GM12878 (cell line): ENCODE data around the gene CLMP. TPM values are rescaled to one million over a fixed set of nuclear protein-coding genes. Genes with fewer than 3 reads are reported as not detected.

Experiments used
- ATAC-seq: fragments of 200-7000 bp; cut with Tn5 transposase; 3 replicates; pipeline ENCODE4 v1.9.1; 2020; ENCODE audit warnings: mild to moderate bottlenecking, moderate library complexity
- BruUV-seq: library from RNA; stranded (reverse); fragments of 400-500 nt; replicated peaks from 2 replicates; lab custom pipeline; 2021; lab: Mats Ljungman, UMichigan
- CTCF ChIA-PET: fragments of 300-600 bp; sonication (Branson Sonifier 250); formaldehyde crosslinking; extraction: SDS; loops from one replicate; lab custom pipeline; 2021; ENCODE audit warnings: inconsistent platforms; lab: Yijun Ruan, JAX
- POLR2A ChIA-PET: fragments of 350-600 bp; formaldehyde crosslinking; extraction: SDS; loops from one replicate; lab custom pipeline; 2021; ENCODE audit warnings: inconsistent platforms; lab: Charles Lee
- RAD21 ChIA-PET: fragments of 300-600 bp; sonication (Branson Sonifier 250); formaldehyde crosslinking; loops from one replicate; lab custom pipeline; 2023; ENCODE audit warnings: antibody characterized with exemption; ENCODE audit not compliant: unreplicated experiment; lab: Charles Lee
- SMC1A ChIA-PET: fragments of 300-600 bp; sonication (Branson Sonifier 250); formaldehyde crosslinking; loops from one replicate; lab custom pipeline; 2023; ENCODE audit not compliant: unreplicated experiment, uncharacterized antibody; lab: Charles Lee
- DNase-seq: peaks from one replicate; pipeline ENCODE4 v3.0.0-alpha.2; 2011; ENCODE audit warnings: low read depth, low spot score
- FAIRE-seq: peaks from 3 replicates; lab custom pipeline; 2011; peaks lifted over from hg19 to GRCh38; lab: Jason Lieb, UNC
- H2AFZ ChIP-seq: 2 replicates; pipeline ENCODE4 v1.6.0; 2011; ENCODE audit warnings: low read depth, low read length, control low read depth; ENCODE audit not compliant: control insufficient read depth
- H3K27ac ChIP-seq: 2 replicates; pipeline ENCODE4 v1.5.1; 2011; ENCODE audit warnings: control low read depth; ENCODE audit not compliant: control insufficient read depth, insufficient read depth
- H3K27me3 ChIP-seq, 2 experiments: replicated peaks in 1 of 2; 2 replicates each; pipeline versions ENCODE4 v1.6.0 to v1.6.1; 2011; ENCODE audit warnings: low read length in 1 of 2; ENCODE audit not compliant: control insufficient read depth in 2 of 2, insufficient read depth in 2 of 2
- H3K36me3 ChIP-seq, 2 experiments: 2 replicates each; pipeline ENCODE4 v1.5.1; 2011; ENCODE audit warnings: low read length in 1 of 2; ENCODE audit not compliant: control insufficient read depth in 2 of 2, insufficient read depth in 2 of 2
- H3K4me1 ChIP-seq: 2 replicates; pipeline ENCODE4 v1.6.1; 2011; ENCODE audit warnings: mild to moderate bottlenecking, low read length, moderate library complexity, mixed read lengths; ENCODE audit not compliant: control insufficient read depth, insufficient read depth
- H3K4me2 ChIP-seq: 2 replicates; pipeline ENCODE4 v1.6.0; 2011; ENCODE audit warnings: control low read depth; ENCODE audit not compliant: control insufficient read depth, insufficient read depth
- H3K4me3 ChIP-seq: fragments of 200-600 bp; sonication (generic); 2 replicates; pipeline ENCODE4 v1.5.1; 2016
- H3K79me2 ChIP-seq: 2 replicates; pipeline ENCODE4 v1.6.0; 2011; ENCODE audit warnings: low read length; ENCODE audit not compliant: control insufficient read depth, insufficient read depth
- H3K9ac ChIP-seq: 2 replicates; pipeline ENCODE4 v1.8.0; 2011; ENCODE audit warnings: low read length, control low read depth, mixed read lengths; ENCODE audit not compliant: control insufficient read depth, insufficient read depth
- H3K9me3 ChIP-seq: replicated peaks from 3 replicates; pipeline ENCODE4 v1.5.1; 2011; ENCODE audit warnings: mild to moderate bottlenecking, low read length; ENCODE audit not compliant: control insufficient read depth, insufficient read depth
- H4K20me1 ChIP-seq: 2 replicates; pipeline ENCODE4 v1.6.0; 2011; ENCODE audit not compliant: control insufficient read depth, insufficient read depth
- BHLHE40 ChIP-seq, 2 experiments: fragments of 450-650 bp in 1 of 2; IDR thresholded peaks; 2 replicates each; pipeline ENCODE4 v1.6.1; 2011 to 2017; ENCODE audit warnings: low read depth in 2 of 2, borderline replicate concordance in 1 of 2, improper control_type of control experiment in 1 of 2, low read length in 1 of 2, mild to moderate bottlenecking in 1 of 2
- FOS ChIP-seq: IDR thresholded peaks from 3 replicates; pipeline ENCODE4 v1.6.1; 2011; ENCODE audit warnings: borderline replicate concordance; ENCODE audit not compliant: insufficient read length; ENCODE audit errors: extremely low read depth
- HDAC2 ChIP-seq: fragments of 200-600 bp; sonication (generic); IDR thresholded peaks from 2 replicates; pipeline ENCODE4 v1.6.1; 2017
- IKZF1 ChIP-seq: fragments of 450-650 bp; conservative IDR thresholded peaks from 2 replicates; pipeline ENCODE4 v1.6.1; 2017; ENCODE audit warnings: antibody characterized with exemption, mild to moderate bottlenecking
- IRF4 ChIP-seq: IDR thresholded peaks from 2 replicates; pipeline ENCODE4 v1.6.1; 2011; ENCODE audit warnings: low read depth, low read length
- KAT2A ChIP-seq: conservative IDR thresholded peaks from 2 replicates; pipeline ENCODE4 v1.6.1; 2011; ENCODE audit warnings: low read depth, low read length; ENCODE audit not compliant: control insufficient read depth
- LARP7 ChIP-seq: fragments of 450-650 bp; IDR thresholded peaks from 2 replicates; pipeline ENCODE4 v1.6.1; 2017; ENCODE audit warnings: mild to moderate bottlenecking
- MLLT1 ChIP-seq: fragments of 450-650 bp; IDR thresholded peaks from 2 replicates; pipeline ENCODE4 v1.6.1; 2016; ENCODE audit warnings: mild to moderate bottlenecking
- MXI1 ChIP-seq: fragments of 150-350 bp; IDR thresholded peaks from 2 replicates; pipeline ENCODE4 v1.6.1; 2011; ENCODE audit warnings: low read depth, mild to moderate bottlenecking, inconsistent platforms, low read length, improper control_type of control experiment
- NR2C1 ChIP-seq: fragments of 450-650 bp; IDR thresholded peaks from 2 replicates; pipeline ENCODE4 v1.6.1; 2017; ENCODE audit warnings: antibody characterized with exemption, mild to moderate bottlenecking, moderate library complexity
- NR2F1 ChIP-seq: fragments of 450-650 bp; conservative IDR thresholded peaks from 2 replicates; pipeline ENCODE4 v1.6.1; 2017; ENCODE audit warnings: mild to moderate bottlenecking
- PBX3 ChIP-seq: IDR thresholded peaks from 2 replicates; pipeline ENCODE4 v1.6.1; 2011; ENCODE audit warnings: mild to moderate bottlenecking, low read depth, low read length, moderate library complexity; ENCODE audit not compliant: insufficient replicate concordance
- RCOR1 ChIP-seq: conservative IDR thresholded peaks from 2 replicates; pipeline ENCODE4 v1.6.1; 2012; ENCODE audit warnings: low read depth, low read length, improper control_type of control experiment
- RUNX3 ChIP-seq: IDR thresholded peaks from 2 replicates; pipeline ENCODE4 v1.6.1; 2012; ENCODE audit warnings: low read length, inconsistent platforms
- SMARCA5 ChIP-seq: fragments of 450-650 bp; IDR thresholded peaks from 2 replicates; pipeline ENCODE4 v1.6.1; 2017; ENCODE audit warnings: mild to moderate bottlenecking
- TCF3 ChIP-seq: IDR thresholded peaks from 2 replicates; pipeline ENCODE4 v1.6.1; 2012; ENCODE audit warnings: low read depth, mild to moderate bottlenecking, low read length, borderline replicate concordance; ENCODE audit not compliant: insufficient read depth
- ZNF274 ChIP-seq: IDR thresholded peaks from one replicate; pipeline ENCODE4 v1.8.0; 2011; ENCODE audit not compliant: insufficient read length, insufficient read depth
- WGBS: methylation state at CpG from one replicate; pipeline ENCODE4 v1.1.6; 2016; ENCODE audit warnings: low lambda C conversion rate; ENCODE audit not compliant: insufficient replicate concordance, insufficient coverage; ENCODE audit errors: missing lambda C conversion rate; 5-methylcytosine and 5-hydroxymethylcytosine counted together
- in situ Hi-C: fragments of 300-500 bp; cut with MboI; formaldehyde crosslinking; loops from 9 replicates; pipeline ENCODE4 v1.14.3; 2018; ENCODE audit warnings: mixed read lengths
- intact Hi-C: fragments of 100-400 bp; cut with micrococcal nuclease; formaldehyde crosslinking; loops from one replicate; pipeline ENCODE4 v1.14.2; 2022; ENCODE audit not compliant: unreplicated experiment
- polyA plus RNA-seq, 11 experiments: library from polyadenylated mRNA; depleted of rRNA in 4 of 11; unstranded in 6 of 11; stranded (reverse) in 5 of 11; fragments of >200 nt; fragmentation: Nextera tagmentation in 4 of 11; fragmentation: Illumina TruSeq in 1 of 11; extraction: Ambion mirVana in 4 of 11; extraction: Trizol in 1 of 11; gene quantifications; 1 replicate in 1 of 11; 2 replicates in 10 of 11; pipeline versions ENCODE4 v1.2.1 to v1.2.3, GENCODE V29; 2011 to 2016; ENCODE audit warnings: inconsistent platforms in 2 of 11, missing spikeins in 2 of 11, low read depth in 1 of 11
- total RNA-seq, 4 experiments: library from RNA; depleted of rRNA in 3 of 4; stranded (reverse); fragments of >200 nt in 3 of 4; fragmentation: Illumina TruSeq in 1 of 4; extraction: Trizol in 1 of 4; gene quantifications; 2 replicates each; pipeline versions ENCODE4 v1.2.1 to v1.2.3, GENCODE V29; 2013 to 2021
- TF ChIP-seq, protein P1 (sequence below), 3 experiments: IDR thresholded peaks in 2 of 3; conservative IDR thresholded peaks in 1 of 3; 2 replicates each; pipeline ENCODE4 v1.5.1; 2011; ENCODE audit warnings: low read depth in 3 of 3, low read length in 3 of 3, mild to moderate bottlenecking in 3 of 3, control low read depth in 2 of 3, moderate library complexity in 2 of 3, inconsistent platforms in 1 of 3, mixed read lengths in 1 of 3; ENCODE audit not compliant: control insufficient read depth in 2 of 3, insufficient read depth in 1 of 3; ENCODE audit errors: extremely low read depth in 1 of 3

CLMP gene
- total and polyA plus RNA-seq, 10 of the 15 experiments (the other 5 are each of a cell fraction or from before 2014, with no cell fraction given) = 0.01 to 0.71 (median 0.20) TPM; not detected in 4

DNA sequence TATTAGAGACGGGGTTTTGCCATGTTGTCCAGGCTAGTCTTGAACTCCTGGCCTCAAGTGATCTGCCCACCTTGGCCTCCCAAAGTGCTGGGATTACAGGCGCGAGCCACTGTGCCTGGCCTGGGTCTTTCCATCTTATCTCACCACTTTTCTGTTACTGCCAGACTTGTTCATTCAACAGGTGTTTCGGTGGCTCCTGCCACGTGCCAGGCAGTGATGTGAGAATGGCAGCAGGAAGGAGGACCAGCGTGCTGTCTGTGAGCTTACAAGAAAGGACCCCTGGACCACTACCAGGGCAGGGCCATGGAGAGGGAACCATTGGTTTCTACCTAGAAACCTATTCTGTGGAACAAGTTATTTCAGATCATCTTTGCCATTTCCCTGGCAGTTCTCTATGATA lies 44.2 kb downstream of the CLMP start:
- H3K79me2 ChIP-seq = no peaks in the 10 kb centered on the region
- no peak overlapping the region for H3K27ac ChIP-seq
- CTCF ChIA-PET = no interaction called here
- H3K4me3 ChIP-seq = no peak overlapping the region
- in situ Hi-C loops = no loop called here
- TF ChIP-seq ZNF274 (no peak), NR2C1 (no peak), NR2F1 (no peak), LARP7 (no peak), HDAC2 (no peak), IKZF1 (no peak), RCOR1 (no peak), RUNX3 (no peak), MXI1 (no peak), TCF3 (no peak), PBX3 (no peak), MLLT1 (no peak), KAT2A (no peak), FOS (no peak), IRF4 (no peak), BHLHE40 (IDR thresholded peaks at IDR 0.05; ENCODE audit: borderline replicate concordance in 1 of 2, low read depth in 2 of 2, low read length in 1 of 2) (no peak), SMARCA5 (no peak)
- TF ChIP-seq, protein P1, sequence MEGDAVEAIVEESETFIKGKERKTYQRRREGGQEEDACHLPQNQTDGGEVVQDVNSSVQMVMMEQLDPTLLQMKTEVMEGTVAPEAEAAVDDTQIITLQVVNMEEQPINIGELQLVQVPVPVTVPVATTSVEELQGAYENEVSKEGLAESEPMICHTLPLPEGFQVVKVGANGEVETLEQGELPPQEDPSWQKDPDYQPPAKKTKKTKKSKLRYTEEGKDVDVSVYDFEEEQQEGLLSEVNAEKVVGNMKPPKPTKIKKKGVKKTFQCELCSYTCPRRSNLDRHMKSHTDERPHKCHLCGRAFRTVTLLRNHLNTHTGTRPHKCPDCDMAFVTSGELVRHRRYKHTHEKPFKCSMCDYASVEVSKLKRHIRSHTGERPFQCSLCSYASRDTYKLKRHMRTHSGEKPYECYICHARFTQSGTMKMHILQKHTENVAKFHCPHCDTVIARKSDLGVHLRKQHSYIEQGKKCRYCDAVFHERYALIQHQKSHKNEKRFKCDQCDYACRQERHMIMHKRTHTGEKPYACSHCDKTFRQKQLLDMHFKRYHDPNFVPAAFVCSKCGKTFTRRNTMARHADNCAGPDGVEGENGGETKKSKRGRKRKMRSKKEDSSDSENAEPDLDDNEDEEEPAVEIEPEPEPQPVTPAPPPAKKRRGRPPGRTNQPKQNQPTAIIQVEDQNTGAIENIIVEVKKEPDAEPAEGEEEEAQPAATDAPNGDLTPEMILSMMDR (IDR thresholded peaks at IDR 0.05 in 2 of 3, conservative IDR thresholded peaks at IDR 0.05 in 1 of 3; ENCODE audit: control insufficient read depth in 2 of 3, extremely low read depth in 1 of 3, insufficient read depth in 1 of 3, low read depth in 3 of 3, low read length in 3 of 3) = no peak
- no peaks in the 10 kb centered on the region for H4K20me1 ChIP-seq
- POLR2A ChIA-PET = interaction anchor here (0.5 kb wide), 1 partner anchor 1809 kb away, joined by 3 read pairs; no protein-coding TSS in a partner anchor
- H3K9ac ChIP-seq = no peak overlapping the region
- no peak overlapping the region for H3K4me2 ChIP-seq
- H3K36me3 ChIP-seq = no peaks in the 10 kb centered on the region
- BruUV-seq = no TSS peak
- DNase-seq (no peak), FAIRE-seq (no peak), ATAC-seq (no peak)
- SMC1A ChIA-PET = no interaction called here
- no peaks in the 10 kb centered on the region for H3K9me3 ChIP-seq
- 29% methylated on average over 6 of the region's 6 CpGs for WGBS
- H3K27me3 ChIP-seq = peaks cover 0 to 4% of the 10 kb centered on the region in 2 experiments; a peak in 2 of 4 replicates
- no peaks in the 10 kb centered on the region for H3K4me1 ChIP-seq
- intact Hi-C loops = no loop called here
- RAD21 ChIA-PET = no interaction called here
- no peak overlapping the region for H2AFZ ChIP-seq
